ENCODE results near the gene WWOX. TPM values are rescaled to one million over a fixed set of nuclear protein-coding genes. Genes with fewer than 3 reads are reported as not detected.

The WWOX gene
- total and polyA plus RNA-seq, 2 of the 8 experiments (the other 6 are each of a cell fraction or from before 2014, with no cell fraction given): 5.4 to 16.7 TPM

GRCh38 chr16:78896280-78896679, 796.8 kb downstream of the WWOX start:
- DNase-seq (ENCODE audit: low read depth in 1 of 2, low spot score in 2 of 2): no peak
- Histone ChIP-seq H3K36me3 (ENCODE audit: control insufficient read depth in 2 of 4, insufficient read depth in 4 of 4, low read length in 3 of 4) (no peaks in the 10 kb centered on the region), H4K91ac (replicated peaks; ENCODE audit: insufficient read length, low read length) (no peak overlapping the region), H3K56ac (replicated peaks; ENCODE audit: insufficient read length, low read depth, low read length) (no peak overlapping the region), H3K4ac (replicated peaks; ENCODE audit: insufficient read length, low read depth, low read length) (no peak overlapping the region), H4K5ac (ENCODE audit: insufficient read length, low read depth, low read length) (no peak overlapping the region), H3K23me2 (ENCODE audit: low read depth, low read length) (no peaks in the 10 kb centered on the region), H3K79me1 (ENCODE audit: low read depth, low read length) (no peaks in the 10 kb centered on the region), H2BK12ac (ENCODE audit: low read depth, low read length) (peak overlapping the region; percentile 55; the same call in 1 of the 2 replicates), H3K27me3 (replicated peaks in 1 of 4; ENCODE audit: control insufficient read depth in 3 of 4, extremely low read depth in 1 of 4, insufficient read depth in 3 of 4, low read length in 3 of 4) (no peaks in the 10 kb centered on the region), H2BK20ac (ENCODE audit: low read length) (no peak overlapping the region), H3K4me3 (ENCODE audit: extremely low read depth in 1 of 4, insufficient read depth in 2 of 4, low read depth in 3 of 4, low read length in 4 of 4) (no peak overlapping the region), H3K23ac (ENCODE audit: insufficient read length) (no peak overlapping the region), H4K8ac (ENCODE audit: extremely low read depth, insufficient read depth, low read length) (no peak overlapping the region), H3K27ac (ENCODE audit: low read depth, low read length) (no peak overlapping the region), H2AK5ac (ENCODE audit: low read depth, low read length) (no peak overlapping the region), H2BK5ac (ENCODE audit: low read depth, low read length) (no peak overlapping the region), H4K20me1 (replicated peaks in 1 of 2; ENCODE audit: control insufficient read depth in 1 of 2, insufficient read depth in 2 of 2, low read length in 2 of 2) (no peaks in the 10 kb centered on the region), H3K4me2 (ENCODE audit: insufficient read depth in 1 of 2, low read depth in 2 of 2, low read length in 2 of 2) (no peak overlapping the region), H2BK15ac (ENCODE audit: low read length) (no peak overlapping the region), H3K79me2 (ENCODE audit: control insufficient read depth in 1 of 2, insufficient read depth in 2 of 2, low read length in 2 of 2) (no peaks in the 10 kb centered on the region), H3K4me1 (replicated peaks in 1 of 4; ENCODE audit: control insufficient read depth in 3 of 4, insufficient read depth in 4 of 4, low read length in 3 of 4) (peaks cover 0 to 3% (median 1%) of the 10 kb centered on the region in 4 experiments; a peak in 1 of 7 replicates), H3K18ac (ENCODE audit: extremely low read depth, low read length) (no peak overlapping the region), H3K14ac (ENCODE audit: insufficient read length) (no peak overlapping the region), H2BK120ac (replicated peaks; ENCODE audit: low read depth, low read length) (no peak overlapping the region), H2AFZ (ENCODE audit: low read length) (no peak overlapping the region), H3K9ac (replicated peaks in 1 of 4; ENCODE audit: extremely low read depth in 1 of 4, low read depth in 3 of 4, low read length in 3 of 4) (no peak overlapping the region), H3K9me3 (ENCODE audit: insufficient read depth in 2 of 2, low read depth in 1 of 2, low read length in 1 of 2) (no peaks in the 10 kb centered on the region)
- ChIA-PET CTCF (ENCODE audit: partially characterized antibody) (no interaction called here), POLR2A (ENCODE audit: partially characterized antibody) (no interaction called here)
- WGBS, 2 experiments (ENCODE audit: extremely low coverage in 1 of 2, insufficient coverage in 1 of 2, insufficient read length in 1 of 2, insufficient replicate concordance in 2 of 2, low coverage in 1 of 2, low lambda C conversion rate in 2 of 2, missing lambda C conversion rate in 1 of 2): 73% methylated on average over 9 of the region's 9 CpGs; no CpG with 5 or more reads in 1 of the 2 experiments
- no peak for FAIRE-seq
- TF ChIP-seq RBBP5 (IDR thresholded peaks at IDR 0.05; ENCODE audit: borderline replicate concordance, low read depth, low read length) (no peak), EZH2 (IDR thresholded peaks at IDR 0.05; ENCODE audit: low read depth, low read length, severe bottlenecking) (no peak), SIX5 (IDR thresholded peaks at IDR 0.05; ENCODE audit: low read depth, low read length) (no peak), ASH2L (IDR thresholded peaks at IDR 0.05; ENCODE audit: low read length) (no peak), JUN (IDR thresholded peaks at IDR 0.05; ENCODE audit: low read depth, low read length) (no peak)

All from H1 (cell line).